D341Med (cell line): ENCODE measurements around the gene SPDYC.
"Not testable (repeated sequence)": the region's sequence is repeated elsewhere in the genome, so short reads cannot be mapped to it uniquely, and the experiment has no call there.

ENCODE experiments used
- DNase-seq: peaks from one replicate; pipeline ENCODE4 v3.0.0; 2012; ENCODE audit warnings: low spot score

Gene SPDYC

DNA sequence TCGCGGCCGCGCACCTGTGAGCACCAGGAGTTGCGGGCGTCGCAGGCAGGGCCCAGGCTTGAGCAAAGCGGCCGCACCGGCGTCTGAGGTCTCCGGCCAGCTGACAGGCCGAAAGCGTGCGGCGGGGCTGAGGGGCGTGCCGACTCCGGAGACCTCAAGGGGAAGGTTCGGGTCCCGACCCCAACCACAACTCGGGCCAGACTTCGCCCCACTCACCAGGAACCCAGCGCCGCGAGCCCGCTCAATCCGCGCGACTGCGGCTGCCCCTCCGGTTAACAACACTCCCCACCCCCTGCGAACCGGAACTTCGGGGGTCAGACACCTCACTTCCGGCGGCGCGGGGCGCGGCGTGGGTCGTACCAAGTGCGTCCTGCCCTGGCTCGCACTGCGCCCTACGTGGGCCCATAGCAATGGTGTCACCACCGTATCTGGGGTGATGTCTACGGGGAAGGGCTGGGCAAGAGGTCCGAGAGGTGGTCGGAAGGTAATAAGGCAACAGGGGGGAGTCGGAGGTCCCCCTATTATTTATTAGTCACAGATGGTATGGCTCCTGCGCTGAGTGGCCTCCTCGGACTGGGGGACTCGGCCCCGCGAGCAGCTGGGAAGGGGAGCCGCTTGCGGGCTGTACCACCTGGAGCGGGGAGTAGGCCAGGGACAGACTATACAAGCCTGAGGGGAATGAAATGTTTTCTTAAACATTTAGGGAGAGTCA is 35.6 kb upstream of the SPDYC start, which contains the start of gene SYVN1:
Gene SYVN1 (minus strand): TSS at position 280 of the 712 bp plus-strand sequence. CDS start 918 bp downstream, outside the sequence.
- peak; percentile 93 for DNase-seq

DNA sequence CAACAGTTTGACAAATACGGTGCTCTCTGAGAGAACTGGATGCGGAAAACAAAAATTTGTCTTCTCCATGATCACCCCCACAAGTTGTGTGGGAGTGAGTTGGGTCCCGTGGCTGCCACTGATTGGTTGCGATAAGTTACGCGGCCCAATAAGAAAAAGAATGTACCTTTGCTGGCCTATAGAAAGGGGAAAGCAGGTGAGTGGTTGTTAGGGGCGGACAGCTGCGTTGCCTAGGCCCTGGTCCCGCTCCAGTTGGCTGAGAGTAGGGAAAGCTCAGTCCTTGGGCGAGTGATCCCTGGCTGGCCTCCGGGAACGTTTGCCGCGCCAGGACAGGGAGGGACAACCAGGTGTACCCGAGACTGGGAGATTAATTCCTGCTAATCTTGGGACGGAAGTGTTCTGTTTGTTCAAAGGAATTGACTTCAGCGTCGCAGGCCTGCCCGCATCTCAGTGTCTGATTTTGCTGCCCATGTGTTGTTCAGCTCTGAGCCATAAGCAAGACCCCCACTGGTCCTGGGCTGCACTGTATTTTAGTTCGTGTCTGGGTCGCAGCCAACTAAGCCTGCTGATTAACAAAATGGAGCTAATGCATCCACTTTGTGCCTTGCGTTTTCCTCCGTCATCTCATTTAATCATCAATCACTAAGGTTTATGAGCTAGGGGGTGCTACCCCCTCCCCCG is 34.9 kb upstream of the SPDYC start:
- DNase-seq = peak; percentile 92

GRCh38 chr11:65135633-65136145 is 34.3 kb upstream of the SPDYC start:
- DNase-seq = no peak

GRCh38 chr11:65136515-65137096 is 33.4 kb upstream of the SPDYC start:
- DNase-seq = no peak

GRCh38 chr11:65141896-65142494 is 28.0 kb upstream of the SPDYC start:
- DNase-seq = no peak

GRCh38 chr11:65147352-65148075 is 22.5 kb upstream of the SPDYC start:
- DNase-seq = no peak

DNA sequence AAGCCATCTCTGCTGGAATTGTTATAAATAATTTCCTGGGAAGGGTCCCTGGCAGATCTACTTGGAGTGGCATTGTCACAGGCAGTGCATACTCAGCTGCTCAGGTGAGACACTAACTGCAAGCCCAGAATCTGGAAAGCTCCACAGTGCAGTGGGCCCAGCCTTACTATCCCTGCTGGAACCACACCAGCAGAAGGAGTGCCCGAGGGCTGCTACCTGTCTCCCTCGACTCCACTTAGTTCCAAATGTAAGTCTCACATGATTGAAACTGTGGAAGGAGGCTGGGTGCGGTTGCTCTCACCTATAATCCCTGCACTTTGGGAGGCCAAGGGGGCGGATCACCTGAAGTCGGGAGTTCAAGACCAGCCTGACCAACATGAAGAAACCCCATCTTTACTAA is 21.4 kb upstream of the SPDYC start:
- DNase-seq = no peak

DNA sequence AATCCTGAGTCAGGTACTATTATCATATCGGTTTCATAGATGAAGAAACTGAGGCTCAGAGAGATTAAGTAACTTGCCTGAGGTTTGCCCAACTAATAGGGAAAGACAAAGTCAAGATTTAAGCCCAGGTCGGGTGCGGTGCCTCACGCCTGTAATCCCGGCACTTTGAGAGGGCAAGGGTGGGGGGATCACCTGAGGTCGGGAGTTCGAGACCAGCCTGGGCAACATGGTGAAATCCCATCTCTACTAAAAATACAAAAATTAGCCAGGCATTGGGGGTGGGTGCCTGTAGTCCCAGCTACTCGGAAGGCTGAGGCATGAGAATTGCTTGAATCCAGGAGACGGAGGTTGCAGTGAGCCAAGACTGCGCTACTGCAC is 19.9 kb upstream of the SPDYC start:
- not testable (repeated sequence) for DNase-seq

GRCh38 chr11:65150509-65151299 is 19.3 kb upstream of the SPDYC start:
- no peak for DNase-seq

DNA sequence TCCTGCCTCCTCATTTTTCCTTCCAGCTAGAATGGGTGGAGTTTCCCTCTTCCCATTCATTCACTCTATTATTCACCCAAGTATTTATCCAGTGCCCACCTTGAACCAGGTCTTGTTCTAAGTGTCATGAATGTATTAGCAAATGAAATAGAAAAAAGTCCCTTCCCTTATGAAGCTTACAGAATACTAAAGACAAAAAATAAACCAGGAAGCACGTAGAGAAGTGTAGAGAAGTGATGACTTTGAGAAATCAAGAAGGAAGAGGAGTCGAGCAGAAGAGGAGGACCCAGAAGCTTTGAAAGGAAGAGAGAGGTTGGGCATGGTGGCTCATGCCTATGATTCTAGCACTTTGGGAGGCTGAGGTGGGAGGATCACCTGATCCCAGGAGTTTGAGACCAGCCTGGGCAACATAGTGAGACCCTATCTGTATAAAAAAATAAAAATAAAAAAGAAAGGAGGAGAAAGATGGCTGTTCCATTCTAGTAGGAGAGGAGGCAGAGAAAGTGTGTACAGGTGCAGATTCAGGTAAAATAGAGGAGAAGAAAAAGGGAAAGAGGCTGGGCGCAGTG is 18.6 kb upstream of the SPDYC start:
- DNase-seq = no peak

- DNase-seq = no peak
Measured at GRCh38 chr11:65152122-65152521, 17.9 kb upstream of the SPDYC start.

DNA sequence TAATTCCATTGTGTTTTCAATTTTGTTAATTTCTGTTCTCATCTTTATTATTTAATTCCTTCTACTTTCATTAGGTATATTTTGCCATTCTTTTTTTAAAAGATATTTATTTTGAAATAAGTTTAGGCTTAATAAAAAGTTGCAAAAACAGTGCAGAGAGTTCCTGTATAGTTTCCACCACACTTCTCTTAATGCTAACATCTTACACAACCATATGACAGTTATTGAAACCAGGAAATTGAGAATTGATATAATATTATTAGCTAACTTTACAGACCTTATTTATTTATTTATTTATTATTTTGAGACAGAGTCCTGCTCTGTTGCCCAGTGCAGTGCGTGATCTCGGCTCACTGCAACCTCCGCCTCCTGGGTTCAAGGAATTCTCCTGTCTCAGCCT is 13.8 kb upstream of the SPDYC start:
- no peak for DNase-seq

DNA sequence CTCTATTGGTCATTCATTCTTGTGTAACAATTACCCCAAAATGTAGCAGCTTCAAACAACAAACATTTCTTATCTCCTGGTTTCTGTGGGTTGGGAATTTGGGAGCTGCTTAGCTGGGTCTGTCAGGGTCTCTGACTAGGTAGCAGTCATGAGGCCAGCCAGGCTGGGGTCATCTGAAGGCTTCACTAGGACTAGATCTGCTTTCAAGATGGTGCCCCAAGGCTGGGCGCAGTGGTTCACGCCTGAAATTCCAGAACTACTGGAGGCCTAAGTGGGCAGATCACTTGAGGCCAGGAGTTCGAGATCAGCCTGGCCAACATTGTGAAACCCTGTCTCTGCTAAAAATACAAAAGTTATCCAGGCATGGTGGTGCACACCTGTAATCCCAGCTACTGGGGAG is 13.1 kb upstream of the SPDYC start:
- DNase-seq = no peak

- no peak for DNase-seq
Measured at GRCh38 chr11:65157336-65157735, 12.7 kb upstream of the SPDYC start.

GRCh38 chr11:65159012-65159411 is 11.0 kb upstream of the SPDYC start:
- DNase-seq = no peak

- DNase-seq = no peak
Measured at GRCh38 chr11:65160643-65161042, 9.4 kb upstream of the SPDYC start.

GRCh38 chr11:65163684-65164083 is 6.3 kb upstream of the SPDYC start:
- DNase-seq = no peak

DNA sequence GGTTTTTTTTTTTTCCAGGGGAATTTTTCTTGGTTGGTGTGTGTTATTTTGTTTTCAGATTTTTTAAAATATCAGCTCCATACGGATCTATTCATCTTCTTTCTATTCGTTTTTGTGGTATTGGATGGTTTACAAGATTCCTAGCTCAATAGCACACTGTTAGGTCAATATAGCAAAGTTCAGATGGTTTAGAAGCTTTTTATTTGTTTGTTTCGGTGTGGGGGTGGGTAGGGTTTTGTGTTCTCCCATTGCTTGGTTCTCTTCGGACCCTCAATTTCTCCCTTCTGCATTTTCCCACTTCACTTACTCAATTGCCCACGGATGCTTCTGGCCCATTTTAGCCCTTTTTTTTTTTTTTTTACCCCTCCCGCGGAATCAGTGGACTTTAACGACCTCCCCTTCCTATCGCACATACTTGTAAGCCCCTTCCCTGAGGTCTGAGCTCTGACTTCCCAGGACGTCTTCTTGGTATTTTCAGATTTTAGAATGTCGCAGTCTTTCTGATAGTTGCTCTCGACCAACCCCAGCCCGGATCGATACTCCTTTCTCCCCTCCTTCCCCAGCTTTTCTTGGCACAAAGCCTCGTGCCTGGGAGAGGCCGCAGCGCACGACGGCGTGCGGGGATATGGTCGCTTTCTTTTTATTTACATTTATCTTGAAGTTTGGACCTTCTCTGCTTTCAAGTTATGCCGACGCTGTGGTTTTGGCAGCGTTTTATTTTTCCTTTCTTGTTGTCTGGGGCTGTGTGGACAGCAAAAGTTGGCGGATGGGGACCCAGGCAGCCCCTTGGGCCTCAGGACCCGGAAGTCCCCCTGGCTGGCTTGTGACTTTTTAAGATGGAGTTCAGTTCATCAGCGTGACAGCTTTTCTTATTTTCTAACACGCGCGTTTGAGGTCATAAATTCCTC is 4.4 kb upstream of the SPDYC start:
- DNase-seq = no peak

DNA sequence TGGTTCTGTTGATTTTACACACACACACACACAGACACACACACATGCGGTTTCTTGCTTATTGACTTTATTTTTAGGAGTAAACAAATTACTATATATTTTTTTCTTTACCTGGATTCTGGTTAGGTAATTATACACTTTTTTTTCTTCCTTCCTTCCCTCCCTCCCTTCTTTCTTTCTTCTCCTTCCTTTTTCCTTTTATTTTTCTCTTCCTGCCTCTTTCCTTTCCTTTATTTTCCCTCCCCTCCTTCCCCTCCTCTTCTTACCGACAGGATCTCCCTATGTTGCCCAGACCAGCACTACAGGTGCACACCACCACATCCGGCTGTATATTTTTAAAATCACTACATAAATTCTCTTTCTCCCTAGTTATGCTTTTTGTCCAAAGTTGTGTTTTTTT is 3.1 kb upstream of the SPDYC start:
- DNase-seq = no peak

- no peak for DNase-seq
Measured at GRCh38 chr11:65167656-65168055, 2.4 kb upstream of the SPDYC start.
